Measurements from ENCODE around the gene PHLDA2.

The PHLDA2 gene

DNA sequence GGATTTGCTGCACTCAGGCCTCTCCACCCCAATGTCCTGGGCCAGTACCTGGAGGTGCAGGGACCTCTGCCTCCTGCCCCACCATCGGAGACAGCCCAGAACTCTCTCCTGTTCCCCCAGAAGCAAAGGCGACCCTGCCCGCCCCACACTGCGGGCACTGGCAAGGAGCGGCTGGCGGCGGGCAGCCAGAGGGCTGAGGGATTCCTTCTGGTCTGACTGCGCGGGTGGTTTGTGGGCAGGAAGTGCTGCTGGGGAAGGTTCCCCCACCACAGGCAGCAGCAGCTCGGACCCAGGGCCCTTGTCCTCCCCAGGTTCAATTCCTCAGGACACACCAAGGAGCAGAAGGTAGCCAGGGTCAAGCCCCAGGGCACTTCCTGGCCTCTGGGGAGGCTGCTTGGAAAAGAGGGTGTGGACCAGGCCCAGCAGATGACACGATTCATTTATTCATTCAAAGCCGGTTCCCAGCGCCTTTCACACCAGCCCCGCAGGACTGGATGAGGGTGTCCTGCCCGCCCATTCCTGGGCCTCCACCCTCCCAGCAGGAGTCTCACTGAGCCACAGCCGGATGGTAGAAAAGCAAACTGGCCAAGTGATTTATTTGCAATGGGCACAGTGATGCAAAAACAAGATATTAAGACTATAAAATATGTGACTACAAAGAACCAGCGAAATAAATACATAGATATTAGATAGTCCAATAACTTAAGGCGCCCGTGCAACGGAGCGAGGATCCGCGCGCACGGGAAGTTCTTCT, 1.2 kb downstream of the PHLDA2 start:
- peak; percentile 14; the same call in 1 of the 2 replicates for TF ChIP-seq POLR2AphosphoS5 (IDR thresholded peaks at IDR 0.05; ENCODE audit: low read depth, low read length)
- TF ChIP-seq REST (IDR thresholded peaks at IDR 0.05; ENCODE audit: insufficient read depth in 1 of 2, low read depth in 2 of 2, low read length in 2 of 2): no peak

DNA sequence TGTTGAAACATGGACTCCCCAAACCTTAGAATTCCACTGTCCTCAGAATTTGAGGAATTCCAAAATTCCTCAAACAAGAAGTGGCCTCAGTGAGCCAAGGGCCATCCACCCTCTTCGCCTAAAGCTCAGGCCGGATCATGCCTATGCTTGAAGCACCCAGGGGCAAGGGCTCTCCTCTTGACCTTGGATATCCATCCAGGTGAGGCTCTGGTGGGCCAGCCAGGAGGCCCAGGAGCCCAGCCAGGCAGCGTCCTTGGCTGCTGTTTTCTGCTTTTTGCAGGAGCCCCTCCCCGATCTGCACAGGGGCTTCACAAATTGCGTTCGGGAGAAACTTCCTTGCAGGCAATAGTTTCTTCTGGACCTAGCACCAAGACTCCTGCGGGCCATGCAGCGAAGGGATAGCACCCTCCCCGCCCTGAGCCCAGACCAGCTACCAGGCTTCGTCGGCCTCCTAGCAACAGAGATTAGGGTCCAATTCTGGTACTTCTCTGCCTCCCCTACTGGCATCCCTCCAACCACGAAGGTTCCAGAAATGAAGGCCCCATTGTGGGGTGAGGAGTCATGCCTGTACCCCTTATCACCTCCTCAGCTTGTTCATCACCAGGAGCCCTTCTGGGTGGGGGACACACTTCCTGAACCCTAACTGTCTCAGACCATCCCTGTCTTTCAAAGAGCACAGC, 2.0 kb downstream of the PHLDA2 start:
- TF ChIP-seq TAF1 (IDR thresholded peaks at IDR 0.05; ENCODE audit: borderline replicate concordance, insufficient read depth, low read length) (no peak), REST (IDR thresholded peaks at IDR 0.05; ENCODE audit: insufficient read depth in 1 of 2, low read depth in 2 of 2, low read length in 2 of 2) (no peak), POLR2AphosphoS5 (IDR thresholded peaks at IDR 0.05; ENCODE audit: low read depth, low read length) (no peak), FOXP2 (optimal IDR thresholded peaks at IDR 0.05; ENCODE audit: borderline replicate concordance, extremely low read depth, extremely low read length, insufficient read depth) (no peak), SIN3A (IDR thresholded peaks at IDR 0.05; ENCODE audit: borderline replicate concordance, insufficient read depth, low read length) (no peak)

DNA sequence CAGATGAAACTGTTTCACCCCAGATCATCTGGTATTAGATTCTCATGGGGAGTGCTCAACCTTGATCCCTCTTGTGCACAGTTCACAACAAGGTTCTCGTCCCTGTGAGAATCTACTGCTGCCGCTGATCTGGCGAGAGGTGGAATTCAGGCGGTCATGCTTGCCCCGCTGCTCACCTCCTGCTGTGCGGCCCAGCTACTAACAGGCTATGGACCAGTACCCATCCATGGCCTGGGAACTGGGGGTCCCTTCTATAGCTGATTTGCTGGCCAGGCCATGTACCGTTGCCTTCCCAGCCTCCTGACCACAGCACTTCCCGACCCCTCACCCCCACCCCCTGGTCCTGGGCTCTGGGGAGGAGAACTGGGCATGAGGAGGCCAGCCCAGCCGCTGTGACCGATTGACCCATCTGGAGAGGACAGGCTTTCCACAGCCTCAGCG, 2.6 kb downstream of the PHLDA2 start:
- TF ChIP-seq REST (IDR thresholded peaks at IDR 0.05; ENCODE audit: insufficient read depth in 1 of 2, low read depth in 2 of 2, low read length in 2 of 2): no peak
- TF ChIP-seq POLR2AphosphoS5 (IDR thresholded peaks at IDR 0.05; ENCODE audit: low read depth, low read length): no peak
- no peak for TF ChIP-seq SIN3A (IDR thresholded peaks at IDR 0.05; ENCODE audit: borderline replicate concordance, insufficient read depth, low read length)
- TF ChIP-seq FOXP2 (optimal IDR thresholded peaks at IDR 0.05; ENCODE audit: borderline replicate concordance, extremely low read depth, extremely low read length, insufficient read depth): no peak

GRCh38 chr11:2924821-2925675, 4.2 kb downstream of the PHLDA2 start:
- TF ChIP-seq TAF1 (IDR thresholded peaks at IDR 0.05; ENCODE audit: borderline replicate concordance, insufficient read depth, low read length) (no peak), SIN3A (IDR thresholded peaks at IDR 0.05; ENCODE audit: borderline replicate concordance, insufficient read depth, low read length) (no peak), REST (IDR thresholded peaks at IDR 0.05; ENCODE audit: insufficient read depth in 1 of 2, low read depth in 2 of 2, low read length in 2 of 2) (no peak), FOXP2 (optimal IDR thresholded peaks at IDR 0.05; ENCODE audit: borderline replicate concordance, extremely low read depth, extremely low read length, insufficient read depth) (no peak), POLR2AphosphoS5 (IDR thresholded peaks at IDR 0.05; ENCODE audit: low read depth, low read length) (no peak)

All from PFSK-1 (cell line).